22Rv1 (cell line): Measurements from ENCODE around the gene FBXL12.

Source experiments
- ZFX ChIP-seq: fragments of 450-650 bp; IDR thresholded peaks from 2 replicates; pipeline ENCODE4 v1.6.1; 2017; ENCODE audit warnings: antibody characterized with exemption, borderline replicate concordance
- TF ChIP-seq, protein P1 (sequence below): fragments of 450-650 bp; IDR thresholded peaks from 2 replicates; pipeline ENCODE4 v1.5.1; 2017; ENCODE audit warnings: mild to moderate bottlenecking

DNA sequence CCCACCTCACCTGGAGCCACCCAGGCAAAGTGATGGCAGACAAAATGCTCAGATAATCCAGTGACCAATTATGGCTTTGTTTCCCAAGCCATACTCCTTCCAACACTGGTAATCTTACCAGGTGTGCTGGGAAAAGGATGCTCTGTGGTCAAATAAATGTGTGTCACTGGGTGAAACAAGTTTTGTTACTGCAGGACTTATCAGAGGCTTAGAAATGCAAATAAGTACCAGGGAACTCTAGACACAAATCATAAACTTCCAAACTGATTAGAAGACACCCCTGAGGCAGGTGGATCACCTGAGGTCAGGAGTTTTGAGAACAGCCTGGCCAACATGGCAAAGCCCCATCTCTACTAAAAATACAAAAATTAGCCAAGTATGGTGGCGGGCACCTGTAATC lies 42.6 kb upstream of the FBXL12 start:
- TF ChIP-seq, protein P1, sequence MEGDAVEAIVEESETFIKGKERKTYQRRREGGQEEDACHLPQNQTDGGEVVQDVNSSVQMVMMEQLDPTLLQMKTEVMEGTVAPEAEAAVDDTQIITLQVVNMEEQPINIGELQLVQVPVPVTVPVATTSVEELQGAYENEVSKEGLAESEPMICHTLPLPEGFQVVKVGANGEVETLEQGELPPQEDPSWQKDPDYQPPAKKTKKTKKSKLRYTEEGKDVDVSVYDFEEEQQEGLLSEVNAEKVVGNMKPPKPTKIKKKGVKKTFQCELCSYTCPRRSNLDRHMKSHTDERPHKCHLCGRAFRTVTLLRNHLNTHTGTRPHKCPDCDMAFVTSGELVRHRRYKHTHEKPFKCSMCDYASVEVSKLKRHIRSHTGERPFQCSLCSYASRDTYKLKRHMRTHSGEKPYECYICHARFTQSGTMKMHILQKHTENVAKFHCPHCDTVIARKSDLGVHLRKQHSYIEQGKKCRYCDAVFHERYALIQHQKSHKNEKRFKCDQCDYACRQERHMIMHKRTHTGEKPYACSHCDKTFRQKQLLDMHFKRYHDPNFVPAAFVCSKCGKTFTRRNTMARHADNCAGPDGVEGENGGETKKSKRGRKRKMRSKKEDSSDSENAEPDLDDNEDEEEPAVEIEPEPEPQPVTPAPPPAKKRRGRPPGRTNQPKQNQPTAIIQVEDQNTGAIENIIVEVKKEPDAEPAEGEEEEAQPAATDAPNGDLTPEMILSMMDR, result no peak
- no peak for TF ChIP-seq ZFX
